C4-2B (cell line): ENCODE data around the gene ATP2C1.

ENCODE experiments used
- CTCF ChIP-seq: fragments of 450-650 bp; conservative IDR thresholded peaks from 2 replicates; pipeline ENCODE4 v1.5.1; 2017; ENCODE audit warnings: mild to moderate bottlenecking
- ZFX ChIP-seq: fragments of 450-650 bp; IDR thresholded peaks from 2 replicates; pipeline ENCODE4 v1.6.1; 2017

- no peak for TF ChIP-seq CTCF
- TF ChIP-seq ZFX = no peak
Measured at GRCh38 chr3:130990282-130990681, 96.4 kb downstream of the ATP2C1 start.
